Measurements from ENCODE around the gene LRRC4B.

Gene LRRC4B

DNA sequence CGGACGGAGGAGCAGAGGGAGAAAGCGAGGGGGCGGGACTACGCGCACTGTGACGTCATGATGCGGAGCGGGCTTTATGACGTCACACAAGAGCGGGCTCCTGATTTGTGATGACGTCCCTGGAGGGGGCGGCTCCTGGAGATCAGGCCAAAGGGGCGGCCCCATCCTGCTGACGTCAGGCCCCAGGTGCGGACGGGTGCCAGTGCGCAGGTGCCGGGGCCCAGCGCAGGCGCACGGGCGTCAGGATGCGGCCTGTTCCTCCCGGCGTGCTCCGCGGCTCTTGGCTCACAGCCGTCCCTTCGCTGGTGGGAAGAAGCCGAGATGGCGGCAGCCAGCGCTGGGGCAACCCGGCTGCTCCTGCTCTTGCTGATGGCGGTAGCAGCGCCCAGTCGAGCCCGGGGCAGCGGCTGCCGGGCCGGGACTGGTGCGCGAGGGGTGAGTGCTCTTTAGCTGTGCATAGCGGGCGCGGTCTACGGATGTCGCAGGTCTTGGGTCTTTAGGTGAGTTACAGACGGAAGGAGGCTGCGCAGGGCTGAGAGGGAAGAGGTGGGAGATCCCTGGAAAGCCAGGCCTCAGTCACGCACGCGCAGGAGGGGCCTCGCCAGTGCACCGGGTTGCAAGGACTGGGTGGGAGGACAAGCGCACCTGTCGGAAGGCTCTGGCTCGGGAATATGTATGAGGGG is 91.9 kb downstream of the LRRC4B start, which contains the start of the genes EMC10 and GARIN5A (continued):
- TF ChIP-seq ZNF335 (tag by site-specific recombination; conservative IDR thresholded peaks at IDR 0.05): peak; percentile 93
- TF ChIP-seq, protein P1, sequence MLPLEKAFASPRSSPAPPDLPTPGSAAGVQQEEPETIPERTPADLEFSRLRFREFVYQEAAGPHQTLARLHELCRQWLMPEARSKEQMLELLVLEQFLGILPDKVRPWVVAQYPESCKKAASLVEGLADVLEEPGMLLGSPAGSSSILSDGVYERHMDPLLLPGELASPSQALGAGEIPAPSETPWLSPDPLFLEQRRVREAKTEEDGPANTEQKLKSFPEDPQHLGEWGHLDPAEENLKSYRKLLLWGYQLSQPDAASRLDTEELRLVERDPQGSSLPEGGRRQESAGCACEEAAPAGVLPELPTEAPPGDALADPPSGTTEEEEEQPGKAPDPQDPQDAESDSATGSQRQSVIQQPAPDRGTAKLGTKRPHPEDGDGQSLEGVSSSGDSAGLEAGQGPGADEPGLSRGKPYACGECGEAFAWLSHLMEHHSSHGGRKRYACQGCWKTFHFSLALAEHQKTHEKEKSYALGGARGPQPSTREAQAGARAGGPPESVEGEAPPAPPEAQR (tag by site-specific recombination; IDR thresholded peaks at IDR 0.05): no peak
- TF ChIP-seq ZNF521 (tag by site-specific recombination; IDR thresholded peaks at IDR 0.05): no peak
- TF ChIP-seq ZSCAN16 (tag by site-specific recombination; IDR thresholded peaks at IDR 0.05): 0 out of 2 replicates have a peak, but pooled peaks have one; percentile 34
- TF ChIP-seq ZNF155 (tag by site-specific recombination; IDR thresholded peaks at IDR 0.05): no peak
- peak; percentile 97 for TF ChIP-seq KLF9 (tag by site-specific recombination; IDR thresholded peaks at IDR 0.05; ENCODE audit: low read depth)
- peak; percentile 97 for TF ChIP-seq SCRT2 (tag by site-specific recombination; IDR thresholded peaks at IDR 0.05)
- TF ChIP-seq, protein P2, sequence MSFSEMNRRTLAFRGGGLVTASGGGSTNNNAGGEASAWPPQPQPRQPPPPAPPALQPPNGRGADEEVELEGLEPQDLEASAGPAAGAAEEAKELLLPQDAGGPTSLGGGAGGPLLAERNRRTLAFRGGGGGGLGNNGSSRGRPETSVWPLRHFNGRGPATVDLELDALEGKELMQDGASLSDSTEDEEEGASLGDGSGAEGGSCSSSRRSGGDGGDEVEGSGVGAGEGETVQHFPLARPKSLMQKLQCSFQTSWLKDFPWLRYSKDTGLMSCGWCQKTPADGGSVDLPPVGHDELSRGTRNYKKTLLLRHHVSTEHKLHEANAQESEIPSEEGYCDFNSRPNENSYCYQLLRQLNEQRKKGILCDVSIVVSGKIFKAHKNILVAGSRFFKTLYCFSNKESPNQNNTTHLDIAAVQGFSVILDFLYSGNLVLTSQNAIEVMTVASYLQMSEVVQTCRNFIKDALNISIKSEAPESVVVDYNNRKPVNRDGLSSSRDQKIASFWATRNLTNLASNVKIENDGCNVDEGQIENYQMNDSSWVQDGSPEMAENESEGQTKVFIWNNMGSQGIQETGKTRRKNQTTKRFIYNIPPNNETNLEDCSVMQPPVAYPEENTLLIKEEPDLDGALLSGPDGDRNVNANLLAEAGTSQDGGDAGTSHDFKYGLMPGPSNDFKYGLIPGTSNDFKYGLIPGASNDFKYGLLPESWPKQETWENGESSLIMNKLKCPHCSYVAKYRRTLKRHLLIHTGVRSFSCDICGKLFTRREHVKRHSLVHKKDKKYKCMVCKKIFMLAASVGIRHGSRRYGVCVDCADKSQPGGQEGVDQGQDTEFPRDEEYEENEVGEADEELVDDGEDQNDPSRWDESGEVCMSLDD (tag by site-specific recombination; IDR thresholded peaks at IDR 0.05): 0 out of 2 replicates have a peak, but pooled peaks have one; percentile 49
- peak; percentile 76 for TF ChIP-seq KLF8 (tag by site-specific recombination; IDR thresholded peaks at IDR 0.05)
- no peak for TF ChIP-seq ZNF248 (tag by site-specific recombination; IDR thresholded peaks at IDR 0.05)
- no peak for TF ChIP-seq ZNF174 (tag by site-specific recombination; IDR thresholded peaks at IDR 0.05)
- TF ChIP-seq ZNF623 (tag by site-specific recombination; IDR thresholded peaks at IDR 0.05): no peak
- TF ChIP-seq ZBTB17 (tag by site-specific recombination; IDR thresholded peaks at IDR 0.05): peak; percentile 90
- TF ChIP-seq ZNF610 (tag by site-specific recombination; IDR thresholded peaks at IDR 0.05; ENCODE audit: borderline replicate concordance): peak; percentile 75; the same call in 1 of the 2 replicates

DNA sequence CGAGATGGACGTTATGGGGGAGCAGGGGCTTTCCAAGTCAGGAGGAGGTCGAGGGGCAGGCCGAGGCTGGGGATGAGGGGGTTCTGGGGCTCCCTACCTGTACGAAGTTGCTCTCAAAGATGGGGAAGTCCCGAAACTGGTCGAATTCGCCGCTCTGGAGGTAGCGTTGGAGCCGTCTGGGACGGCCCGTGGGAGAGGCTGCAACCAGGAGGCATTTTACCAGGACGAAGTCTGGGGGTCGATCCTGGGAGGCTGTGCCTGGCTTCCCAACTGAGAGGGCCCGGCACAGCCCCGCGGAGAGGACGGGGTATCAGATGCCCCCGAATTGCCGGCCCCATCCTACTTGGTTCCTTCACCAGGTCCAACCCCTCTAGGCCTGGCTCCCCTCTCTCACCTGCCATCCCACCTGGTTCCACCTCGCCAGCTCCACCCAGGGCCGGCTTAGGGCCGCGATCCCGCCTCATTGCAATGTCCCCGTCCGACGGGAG is 92.5 kb downstream of the LRRC4B start:
- ChIA-PET CTCF (interaction anchor here (0.5 to 3.8 kb wide), 2 partner anchors 14 to 329 kb away, joined by 3 to 20 read pairs; no protein-coding TSS in a partner anchor), POLR2A (no interaction called here)
- Histone ChIP-seq H3K36me3 (ENCODE audit: control insufficient read depth in 2 of 2, insufficient read depth in 1 of 2, low read length in 2 of 2) (peaks cover 4 to 26% of the 10 kb centered on the region in 2 experiments; a peak in 2 of 3 replicates), H3K4me3 (ENCODE audit: low read depth, low read length) (no peak overlapping the region), H3K4me1 (ENCODE audit: control insufficient read depth, insufficient read depth, low read length) (peaks cover 7% of the 10 kb centered on the region; the same call in 1 of the 2 replicates), H3K27ac (ENCODE audit: extremely low read depth, low read depth, low read length) (no peak overlapping the region), H3K9me3 (ENCODE audit: control insufficient read depth, insufficient read depth, low read depth, low read length) (no peaks in the 10 kb centered on the region)
- TF ChIP-seq TRIM28 (IDR thresholded peaks at IDR 0.05; ENCODE audit: borderline replicate concordance, low read length): no peak
- TF ChIP-seq ZNF521 (tag by site-specific recombination; IDR thresholded peaks at IDR 0.05): no peak
- TF ChIP-seq ZNF114 (tag by site-specific recombination; IDR thresholded peaks at IDR 0.05): no peak
- no peak for TF ChIP-seq ZNF2 (tag by site-specific recombination; IDR thresholded peaks at IDR 0.05)
- TF ChIP-seq ZFP3 (tag by site-specific recombination; IDR thresholded peaks at IDR 0.05; ENCODE audit: low read depth): no peak
- TF ChIP-seq, protein P3, sequence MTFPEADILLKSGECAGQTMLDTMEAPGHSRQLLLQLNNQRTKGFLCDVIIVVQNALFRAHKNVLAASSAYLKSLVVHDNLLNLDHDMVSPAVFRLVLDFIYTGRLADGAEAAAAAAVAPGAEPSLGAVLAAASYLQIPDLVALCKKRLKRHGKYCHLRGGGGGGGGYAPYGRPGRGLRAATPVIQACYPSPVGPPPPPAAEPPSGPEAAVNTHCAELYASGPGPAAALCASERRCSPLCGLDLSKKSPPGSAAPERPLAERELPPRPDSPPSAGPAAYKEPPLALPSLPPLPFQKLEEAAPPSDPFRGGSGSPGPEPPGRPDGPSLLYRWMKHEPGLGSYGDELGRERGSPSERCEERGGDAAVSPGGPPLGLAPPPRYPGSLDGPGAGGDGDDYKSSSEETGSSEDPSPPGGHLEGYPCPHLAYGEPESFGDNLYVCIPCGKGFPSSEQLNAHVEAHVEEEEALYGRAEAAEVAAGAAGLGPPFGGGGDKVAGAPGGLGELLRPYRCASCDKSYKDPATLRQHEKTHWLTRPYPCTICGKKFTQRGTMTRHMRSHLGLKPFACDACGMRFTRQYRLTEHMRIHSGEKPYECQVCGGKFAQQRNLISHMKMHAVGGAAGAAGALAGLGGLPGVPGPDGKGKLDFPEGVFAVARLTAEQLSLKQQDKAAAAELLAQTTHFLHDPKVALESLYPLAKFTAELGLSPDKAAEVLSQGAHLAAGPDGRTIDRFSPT (tag by site-specific recombination; IDR thresholded peaks at IDR 0.05): no peak
- 0 out of 2 replicates have a peak, but pooled peaks have one; percentile 50 for TF ChIP-seq ZNF169 (tag by site-specific recombination; IDR thresholded peaks at IDR 0.05)
- TF ChIP-seq, protein P4, sequence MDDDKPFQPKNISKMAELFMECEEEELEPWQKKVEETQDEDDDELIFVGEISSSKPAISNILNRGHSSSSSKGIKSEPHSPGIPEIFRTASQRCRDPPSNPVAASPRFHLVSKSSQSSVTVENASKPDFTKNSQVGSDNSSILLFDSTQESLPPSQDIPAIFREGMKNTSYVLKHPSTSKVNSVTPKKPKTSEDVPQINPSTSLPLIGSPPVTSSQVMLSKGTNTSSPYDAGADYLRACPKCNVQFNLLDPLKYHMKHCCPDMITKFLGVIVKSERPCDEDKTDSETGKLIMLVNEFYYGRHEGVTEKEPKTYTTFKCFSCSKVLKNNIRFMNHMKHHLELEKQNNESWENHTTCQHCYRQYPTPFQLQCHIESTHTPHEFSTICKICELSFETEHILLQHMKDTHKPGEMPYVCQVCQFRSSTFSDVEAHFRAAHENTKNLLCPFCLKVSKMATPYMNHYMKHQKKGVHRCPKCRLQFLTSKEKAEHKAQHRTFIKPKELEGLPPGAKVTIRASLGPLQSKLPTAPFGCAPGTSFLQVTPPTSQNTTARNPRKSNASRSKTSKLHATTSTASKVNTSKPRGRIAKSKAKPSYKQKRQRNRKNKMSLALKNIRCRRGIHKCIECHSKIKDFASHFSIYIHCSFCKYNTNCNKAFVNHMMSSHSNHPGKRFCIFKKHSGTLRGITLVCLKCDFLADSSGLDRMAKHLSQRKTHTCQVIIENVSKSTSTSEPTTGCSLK (tag by site-specific recombination; IDR thresholded peaks at IDR 0.05): no peak
- TF ChIP-seq ZNF785 (tag by site-specific recombination; IDR thresholded peaks at IDR 0.05): peak; percentile 17; the same call in 1 of the 2 replicates
- TF ChIP-seq ZNF23 (tag by site-specific recombination; IDR thresholded peaks at IDR 0.05; ENCODE audit: borderline replicate concordance): 0 out of 2 replicates have a peak, but pooled peaks have one; percentile 21
- TF ChIP-seq GLI4 (tag by site-specific recombination; IDR thresholded peaks at IDR 0.05): no peak
- peak; percentile 58; the same call in 1 of the 2 replicates for TF ChIP-seq ZNF335 (tag by site-specific recombination; conservative IDR thresholded peaks at IDR 0.05)
- TF ChIP-seq ZNF202 (tag by site-specific recombination; IDR thresholded peaks at IDR 0.05; ENCODE audit: borderline replicate concordance): no peak
